ENCODE data around the gene SLC4A7. TPM values are rescaled to one million over a fixed set of nuclear protein-coding genes. Genes with fewer than 3 reads are reported as not detected.

SLC4A7 gene
- total and polyA plus RNA-seq, 7 donors, result 1.4 to 26.6 (median 13.3) TPM

- Histone ChIP-seq H3K4me1 (no peaks in the 10 kb centered on the region), H3K27me3 (ENCODE audit: insufficient read depth in 3 of 3, low read length in 2 of 3) (no peaks in the 10 kb centered on the region), H3K27ac (no peak overlapping the region), H3K4me3 (no peak overlapping the region), H3K9me3 (no peaks in the 10 kb centered on the region), H3K36me3 (ENCODE audit: insufficient read depth in 1 of 2, low read depth in 1 of 2) (no peaks in the 10 kb centered on the region)
- no peak for TF ChIP-seq CTCF (IDR thresholded peaks at IDR 0.05)
- no peak for DNase-seq
- intact Hi-C loops (cut with DNase I), result no loop called here
- 64 to 83% (median 74%) methylated on average over 1 of the region's 1 CpG for WGBS, 3 donors
- no peak for ATAC-seq
These were observed 22.9 kb upstream of the SLC4A7 start for GRCh38 chr3:27507111-27507510.

- H3K27me3 ChIP-seq (ENCODE audit: insufficient read depth in 3 of 3, low read length in 2 of 3), result no peaks in the 10 kb centered on the region
These were observed 20.6 kb upstream of the SLC4A7 start for GRCh38 chr3:27504749-27505148.

GRCh38 chr3:27503526-27503925, 19.3 kb upstream of the SLC4A7 start:
- Histone ChIP-seq H3K9me3 (no peaks in the 10 kb centered on the region), H3K27me3 (ENCODE audit: insufficient read depth in 3 of 3, low read length in 2 of 3) (no peaks in the 10 kb centered on the region), H3K4me3 (no peak overlapping the region), H3K27ac (no peak overlapping the region), H3K36me3 (ENCODE audit: insufficient read depth in 1 of 2, low read depth in 1 of 2) (no peaks in the 10 kb centered on the region), H3K4me1 (no peaks in the 10 kb centered on the region)
- intact Hi-C loops (cut with DNase I), result no loop called here
- DNase-seq (peak in 1 of 2 donors; percentile 34), ATAC-seq (peak in 3 of 4 donors; percentile 30 to 58 (median 32))
- TF ChIP-seq CTCF (IDR thresholded peaks at IDR 0.05), result no peak
- WGBS, 3 donors, result 26 to 44% (median 29%) methylated on average over 5 of the region's 5 CpGs

More at GRCh38 chr3:27504749-27505148, 20.6 kb upstream of the SLC4A7 start:
- no peak for TF ChIP-seq CTCF (IDR thresholded peaks at IDR 0.05)
- 90 to 100% (median 94%) methylated on average over 1 of the region's 1 CpG for WGBS, 3 donors
- intact Hi-C loops (cut with DNase I), result no loop called here
- Histone ChIP-seq H3K36me3 (ENCODE audit: insufficient read depth in 1 of 2, low read depth in 1 of 2) (no peaks in the 10 kb centered on the region), H3K9me3 (no peaks in the 10 kb centered on the region), H3K27ac (no peak overlapping the region), H3K4me3 (no peak overlapping the region), H3K4me1 (no peaks in the 10 kb centered on the region)
- ATAC-seq, result no peak
- no peak for DNase-seq

- WGBS, 3 donors, result 94 to 99% (median 95%) methylated on average over 3 of the region's 3 CpGs
- H3K4me3 ChIP-seq, result no peak overlapping the region
- intact Hi-C loops (cut with DNase I), result no loop called here
- H3K27me3 ChIP-seq (ENCODE audit: insufficient read depth in 3 of 3, low read length in 2 of 3), result no peaks in the 10 kb centered on the region
- H3K9me3 ChIP-seq, result no peaks in the 10 kb centered on the region
- no peaks in the 10 kb centered on the region for H3K4me1 ChIP-seq
- TF ChIP-seq CTCF (IDR thresholded peaks at IDR 0.05), result no peak
- no peaks in the 10 kb centered on the region for H3K36me3 ChIP-seq (ENCODE audit: insufficient read depth in 1 of 2, low read depth in 1 of 2)
- H3K27ac ChIP-seq, result no peak overlapping the region
- no peak for ATAC-seq
- DNase-seq, result no peak
These were observed 17.6 kb upstream of the SLC4A7 start for GRCh38 chr3:27501759-27502158.

GRCh38 chr3:27500986-27501385, 16.8 kb upstream of the SLC4A7 start:
- DNase-seq (no peak), ATAC-seq (no peak)
- H3K4me1 ChIP-seq, result no peaks in the 10 kb centered on the region
- no peak overlapping the region for H3K4me3 ChIP-seq
- no peak overlapping the region for H3K27ac ChIP-seq
- no peaks in the 10 kb centered on the region for H3K36me3 ChIP-seq (ENCODE audit: insufficient read depth in 1 of 2, low read depth in 1 of 2)
- intact Hi-C loops (cut with DNase I), result no loop called here
- H3K9me3 ChIP-seq, result no peaks in the 10 kb centered on the region
- H3K27me3 ChIP-seq (ENCODE audit: insufficient read depth in 3 of 3, low read length in 2 of 3), result no peaks in the 10 kb centered on the region
- TF ChIP-seq CTCF (IDR thresholded peaks at IDR 0.05), result no peak
